GM21576 (cell line): ENCODE data around the gene TBC1D21.

Source experiments
- ATAC-seq: cut with Tn5 transposase; IDR thresholded peaks from one replicate; pipeline ENCODE4 v1.9.1; 2021; ENCODE audit warnings: mild to moderate bottlenecking, moderate library complexity; ENCODE audit not compliant: unreplicated experiment

Gene TBC1D21

DNA sequence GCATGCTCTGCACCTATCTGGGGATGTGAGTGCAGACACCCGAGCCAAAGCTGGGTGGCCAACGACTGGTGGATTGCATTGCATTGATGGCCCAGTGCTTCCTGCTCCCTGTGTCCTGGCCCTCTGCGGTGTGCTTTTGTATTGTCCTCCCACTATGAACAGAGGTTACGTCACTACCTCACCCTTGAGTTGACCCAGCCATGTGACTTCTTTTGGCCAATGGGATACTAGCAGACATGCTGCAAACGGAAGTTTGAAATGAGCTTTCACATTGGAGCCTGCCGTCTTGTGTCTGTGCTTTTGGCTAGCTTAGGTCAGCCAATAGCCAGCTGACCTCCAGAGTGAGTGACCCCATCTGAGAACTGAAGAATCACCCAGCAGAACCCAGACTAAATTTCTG lies 15.3 kb upstream of the TBC1D21 start:
- ATAC-seq: no peak

GRCh38 chr15:73862276-73862675 lies 11.1 kb upstream of the TBC1D21 start:
- no peak for ATAC-seq

GRCh38 chr15:73865379-73865778 lies 8.0 kb upstream of the TBC1D21 start:
- no peak for ATAC-seq

- ATAC-seq: no peak
These were observed 7.5 kb upstream of the TBC1D21 start for GRCh38 chr15:73865904-73866303.

- ATAC-seq: no peak
These were observed 6.9 kb upstream of the TBC1D21 start for GRCh38 chr15:73866481-73866880.

DNA sequence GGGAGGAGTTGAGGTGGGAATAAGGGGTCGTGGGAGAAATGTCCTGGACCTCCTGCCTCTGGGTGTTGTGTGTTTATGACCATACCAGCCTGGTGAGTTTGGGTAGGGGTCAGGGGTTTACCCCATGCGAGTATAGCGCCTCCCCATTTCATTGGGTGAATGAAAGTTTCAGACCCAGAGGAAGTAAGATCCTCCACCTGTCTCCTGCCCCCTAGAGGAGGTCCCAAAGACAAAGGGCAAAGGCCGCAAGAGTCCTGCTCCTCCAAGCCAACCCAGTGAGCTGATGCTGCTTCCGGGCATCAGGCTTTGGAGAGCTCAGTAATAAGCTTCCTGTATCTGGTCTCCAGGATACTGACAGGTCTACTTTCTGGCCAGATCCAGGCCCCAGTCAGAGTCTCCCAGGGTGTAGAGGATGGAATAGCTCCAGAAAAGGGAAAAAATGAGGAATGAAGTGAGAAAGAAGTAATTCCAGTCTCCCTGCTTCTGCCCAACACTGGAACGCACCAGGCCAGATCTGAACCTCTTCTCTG lies 6.4 kb upstream of the TBC1D21 start:
- ATAC-seq: no peak

DNA sequence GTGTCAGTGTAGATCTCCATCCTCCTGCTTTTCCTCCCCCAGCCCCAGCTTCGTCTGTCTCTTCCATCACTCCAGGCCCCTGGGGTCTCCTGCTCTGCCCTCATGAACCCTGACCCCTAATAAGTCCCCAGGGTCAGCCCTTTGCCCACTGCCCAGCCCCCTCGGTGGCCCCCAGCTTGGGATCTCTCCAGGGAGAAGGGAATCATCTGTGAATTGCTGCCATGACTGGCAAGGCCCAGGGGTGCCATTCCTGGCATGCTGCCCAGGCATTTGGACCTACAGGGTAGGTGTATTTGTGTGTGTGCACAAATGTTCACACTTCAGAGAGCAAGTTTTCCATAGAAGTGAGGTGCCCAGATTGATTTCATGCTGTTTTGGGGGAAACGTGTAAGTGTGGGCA lies 5.9 kb upstream of the TBC1D21 start:
- no peak for ATAC-seq

GRCh38 chr15:73867956-73868355 lies 5.4 kb upstream of the TBC1D21 start:
- no peak for ATAC-seq

- ATAC-seq: no peak
These were observed 4.0 kb upstream of the TBC1D21 start for GRCh38 chr15:73869216-73869995.

- ATAC-seq: no peak
These were observed 2.5 kb upstream of the TBC1D21 start for GRCh38 chr15:73870700-73871408.

DNA sequence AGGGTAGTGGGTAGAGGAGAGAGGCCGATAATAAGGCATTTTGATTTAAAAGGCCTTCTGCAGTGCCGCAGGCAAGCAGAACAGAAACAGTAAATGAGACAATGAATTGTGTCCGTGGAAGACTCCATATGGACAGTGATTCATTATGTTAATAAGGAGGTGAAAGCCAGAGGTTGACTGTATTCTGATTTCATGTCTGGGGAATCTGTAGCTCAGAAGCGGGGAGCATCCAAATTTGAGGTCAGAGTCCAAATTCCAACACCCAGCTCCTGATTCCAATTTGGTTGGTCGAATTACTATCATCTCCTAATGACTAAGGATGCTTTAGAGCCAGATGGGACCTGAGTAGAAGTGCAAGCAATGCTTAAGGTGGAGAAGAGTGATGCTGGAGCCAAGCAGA lies 1.0 kb upstream of the TBC1D21 start:
- ATAC-seq: no peak

DNA sequence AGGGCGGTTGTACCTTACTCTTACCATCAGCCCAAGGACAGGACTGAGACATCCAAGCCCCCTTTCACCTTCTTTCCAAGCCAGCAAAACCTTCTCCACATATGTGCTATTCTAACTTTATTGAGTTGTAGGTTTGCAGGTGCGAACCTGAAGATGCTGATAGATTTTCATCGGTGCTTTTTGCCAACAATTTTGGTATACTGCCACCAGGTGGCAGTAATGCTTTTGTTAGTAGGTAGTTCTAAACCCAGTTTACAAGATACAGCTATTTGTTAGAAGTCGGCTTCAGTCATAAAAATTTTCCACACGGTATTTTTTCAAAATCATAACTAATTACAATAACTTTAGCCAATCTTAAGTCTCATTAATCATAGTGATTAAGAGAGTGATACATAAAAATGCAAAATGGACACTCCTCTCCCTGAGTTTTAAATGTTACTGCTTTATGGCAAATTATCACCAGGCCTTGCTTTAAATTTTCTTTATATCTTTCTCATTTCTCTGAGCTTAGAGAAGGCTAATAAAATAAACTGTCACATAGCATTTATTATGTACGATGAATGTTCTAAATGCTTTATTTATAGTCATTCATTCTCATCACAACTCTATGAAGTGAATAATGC lies 636 bp downstream of the TBC1D21 start:
- ATAC-seq: no peak

GRCh38 chr15:73879426-73879825 lies 6.1 kb downstream of the TBC1D21 start:
- ATAC-seq: no peak

- no peak for ATAC-seq
These were observed 8.4 kb downstream of the TBC1D21 start for GRCh38 chr15:73881579-73882320.

DNA sequence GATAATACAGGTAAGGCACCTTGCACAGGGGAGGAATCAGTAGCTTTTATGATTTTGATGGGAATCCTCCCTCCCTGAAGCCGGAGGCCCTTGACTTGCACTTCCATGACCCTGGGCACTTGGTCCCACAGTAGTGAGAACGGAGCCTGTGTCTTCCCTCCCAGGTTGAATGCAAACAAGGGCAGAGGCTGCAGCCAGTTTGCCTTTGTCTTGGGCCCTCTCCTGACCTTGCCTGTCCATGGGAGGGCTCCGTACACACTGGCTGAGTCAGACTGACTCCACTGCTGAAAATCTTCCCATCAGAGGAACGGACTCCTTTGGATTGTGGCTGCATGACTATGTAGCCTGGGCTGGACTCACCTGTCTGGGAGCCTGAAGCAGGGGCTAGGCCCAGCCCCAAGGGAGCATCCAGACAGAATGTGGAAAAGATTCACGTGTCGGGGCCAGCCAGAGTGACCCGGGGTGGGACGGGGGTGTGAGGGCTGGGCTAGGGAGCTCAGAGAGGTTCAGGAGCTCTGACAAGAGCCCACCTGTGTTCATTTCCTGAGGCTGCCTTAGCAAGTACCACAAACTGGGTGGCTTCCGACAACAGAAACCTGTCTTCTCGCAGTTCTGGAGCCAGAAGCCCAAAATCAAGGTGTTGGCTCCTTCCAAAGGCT lies 9.5 kb downstream of the TBC1D21 start:
- no peak for ATAC-seq

GRCh38 chr15:73884159-73884558 lies 10.8 kb downstream of the TBC1D21 start:
- no peak for ATAC-seq

GRCh38 chr15:73885954-73886700 lies 12.8 kb downstream of the TBC1D21 start:
- ATAC-seq: no peak

GRCh38 chr15:73886717-73887345 lies 13.5 kb downstream of the TBC1D21 start:
- ATAC-seq: no peak

GRCh38 chr15:73887481-73887880 lies 14.1 kb downstream of the TBC1D21 start:
- ATAC-seq: no peak
